ENCODE results near the gene IL1R2.

GRCh38 chr2:102010902-102011301 is 19.1 kb downstream of the IL1R2 start:
- TF ChIP-seq POLR2AphosphoS5 (IDR thresholded peaks at IDR 0.05; ENCODE audit: low read depth, low read length) (no peak), POLR2A (IDR thresholded peaks at IDR 0.05; ENCODE audit: low read depth, low read length) (no peak), TAF1 (IDR thresholded peaks at IDR 0.05; ENCODE audit: borderline replicate concordance, low read depth, low read length) (no peak)

All from GM12892 (cell line).